Glomerular visceral epithelial cell (primary cell): ENCODE results near the gene ZNF804B.
"Not testable (repeated sequence)": the region's sequence is repeated elsewhere in the genome, so short reads cannot be mapped to it uniquely, and the experiment has no call there.

Experiments used
- DNase-seq: peaks from one replicate; pipeline ENCODE4 v3.0.0-alpha.2; 2016; ENCODE audit errors: extremely low spot score

Gene ZNF804B

GRCh38 chr7:89085580-89085979 is 326.1 kb downstream of the ZNF804B start:
- no peak for DNase-seq

- no peak for DNase-seq
Observed at GRCh38 chr7:89091550-89091949, 332.1 kb downstream of the ZNF804B start.

- DNase-seq: no peak
Observed at GRCh38 chr7:89094269-89094668, 334.8 kb downstream of the ZNF804B start.

GRCh38 chr7:89103564-89103963 is 344.1 kb downstream of the ZNF804B start:
- no peak for DNase-seq

- no peak for DNase-seq
Observed at GRCh38 chr7:89104748-89105685, 345.5 kb downstream of the ZNF804B start.

GRCh38 chr7:89123871-89124270 is 364.4 kb downstream of the ZNF804B start:
- DNase-seq: no peak

- no peak for DNase-seq
Observed at GRCh38 chr7:89129600-89130375, 370.3 kb downstream of the ZNF804B start.

GRCh38 chr7:89133357-89133756 is 373.9 kb downstream of the ZNF804B start:
- DNase-seq: no peak

- no peak for DNase-seq
Observed at GRCh38 chr7:89133819-89134218, 374.3 kb downstream of the ZNF804B start.

GRCh38 chr7:89145801-89146200 is 386.3 kb downstream of the ZNF804B start:
- no peak for DNase-seq

GRCh38 chr7:89160107-89160506 is 400.6 kb downstream of the ZNF804B start:
- DNase-seq: no peak

GRCh38 chr7:89165421-89165820 is 405.9 kb downstream of the ZNF804B start:
- DNase-seq: no peak

- DNase-seq: no peak
Observed at GRCh38 chr7:89170628-89171027, 411.1 kb downstream of the ZNF804B start.

GRCh38 chr7:89182116-89182515 is 422.6 kb downstream of the ZNF804B start:
- no peak for DNase-seq

- no peak for DNase-seq
Observed at GRCh38 chr7:89183712-89184111, 424.2 kb downstream of the ZNF804B start.

- no peak for DNase-seq
Observed at GRCh38 chr7:89200758-89201157, 441.3 kb downstream of the ZNF804B start.

- no peak for DNase-seq
Observed at GRCh38 chr7:89223900-89224395, 464.4 kb downstream of the ZNF804B start.

GRCh38 chr7:89228688-89229171 is 469.2 kb downstream of the ZNF804B start:
- not testable (repeated sequence) for DNase-seq

GRCh38 chr7:89238156-89238555 is 478.7 kb downstream of the ZNF804B start:
- no peak for DNase-seq

- no peak for DNase-seq
Observed at GRCh38 chr7:89246196-89246595, 486.7 kb downstream of the ZNF804B start.

GRCh38 chr7:89247207-89247606 is 487.7 kb downstream of the ZNF804B start:
- DNase-seq: no peak

GRCh38 chr7:89259085-89259484 is 499.6 kb downstream of the ZNF804B start:
- DNase-seq: no peak
